ENCODE measurements around the gene RSL24D1. TPM values are rescaled to one million over a fixed set of nuclear protein-coding genes. Genes with fewer than 3 reads are reported as not detected.

Gene RSL24D1
- total RNA-seq, 2 experiments from 2014 or later, result 183 to 194 TPM

GRCh38 chr15:55202206-55202605 is 5.5 kb upstream of the RSL24D1 start:
- DNase-seq (no peak), ATAC-seq (no peak)
- H3K36me3 Mint-ChIP-seq (ENCODE audit: low read depth), result peaks cover 36% of the 10 kb centered on the region
- H3K4me3 Mint-ChIP-seq, result no peak overlapping the region
- H3K9me3 Mint-ChIP-seq, result peaks cover 7% of the 10 kb centered on the region
- intact Hi-C loops (cut with micrococcal nuclease), result no loop called here
- ChIA-PET CTCF (interaction anchor here (1.2 to 1.8 kb wide), 2 partner anchors 10 to 15 kb away, joined by 3 to 5 read pairs; no protein-coding TSS in a partner anchor), POLR2A (no interaction called here)
- H3K27me3 Mint-ChIP-seq, result no peaks in the 10 kb centered on the region
- TF ChIP-seq CTCF (IDR thresholded peaks at IDR 0.05), result no peak
- peaks cover 3% of the 10 kb centered on the region for H3K4me1 Mint-ChIP-seq (ENCODE audit: low read depth)
- peak overlapping the region; percentile 12 for H3K27ac Mint-ChIP-seq

- ChIA-PET CTCF (interaction anchor here (1.6 to 1.7 kb wide), 2 partner anchors 120 to 210 kb away, joined by 3 to 5 read pairs; partner anchors contain the start of genes CCPG1, PIERCE2, PIGB and PIGBOS1), POLR2A (interaction anchor here (1.3 kb wide), 1 partner anchor 17 kb away, joined by 3 read pairs; no protein-coding TSS in a partner anchor)
- H3K36me3 Mint-ChIP-seq (ENCODE audit: low read depth), result peaks cover 20% of the 10 kb centered on the region
- no peak for TF ChIP-seq CTCF (IDR thresholded peaks at IDR 0.05)
- peak overlapping the region; percentile 32 for H3K27ac Mint-ChIP-seq
- H3K27me3 Mint-ChIP-seq, result no peaks in the 10 kb centered on the region
- no peak for DNase-seq
- H3K9me3 Mint-ChIP-seq, result peaks cover 7% of the 10 kb centered on the region
- peaks cover 3% of the 10 kb centered on the region for H3K4me1 Mint-ChIP-seq (ENCODE audit: low read depth)
- ATAC-seq, result no peak
- H3K4me3 Mint-ChIP-seq, result peak overlapping the region; percentile 40
- intact Hi-C loops (cut with micrococcal nuclease), result loop anchor here (10.0 kb wide), 1 partner anchor 206 kb away; the partner anchor contains the start of genes CCPG1 and PIERCE2
Measured at GRCh38 chr15:55198706-55199105, 2.0 kb upstream of the RSL24D1 start.

- ATAC-seq (no peak), DNase-seq (no peak)
- peaks cover 23% of the 10 kb centered on the region for H3K36me3 Mint-ChIP-seq (ENCODE audit: low read depth)
- CTCF ChIA-PET, result interaction anchor here (1.0 to 2.1 kb wide), 9 partner anchors 16 to 242 kb away, joined by 3 to 7 read pairs (median 4); partner anchors contain the start of genes CCPG1, PIERCE2, PIGB and PIGBOS1
- H3K4me1 Mint-ChIP-seq (ENCODE audit: low read depth), result peaks cover 11% of the 10 kb centered on the region
- POLR2A ChIA-PET, result interaction anchor here (0.5 to 1.8 kb wide), 9 partner anchors 14 to 1267 kb away, joined by 3 to 7 read pairs (median 4); partner anchors contain the start of genes CCPG1, MNS1 and PIERCE2
- H3K27me3 Mint-ChIP-seq, result no peaks in the 10 kb centered on the region
- H3K27ac Mint-ChIP-seq, result no peak overlapping the region
- TF ChIP-seq CTCF (IDR thresholded peaks at IDR 0.05), result no peak
- intact Hi-C loops (cut with micrococcal nuclease), result loop anchor here (1.0 to 10.0 kb wide), 2 partner anchors 93 to 207 kb away; partner anchors contain the start of genes CCPG1 and PIERCE2
- H3K4me3 Mint-ChIP-seq, result no peak overlapping the region
- H3K9me3 Mint-ChIP-seq, result peaks cover 7% of the 10 kb centered on the region
Measured at GRCh38 chr15:55197719-55198118, 978 bp upstream of the RSL24D1 start.

- ChIA-PET CTCF (interaction anchor here (0.7 to 2.1 kb wide), 13 partner anchors 11 to 242 kb away, joined by 3 to 7 read pairs (median 4); partner anchors contain the start of genes CCPG1, PIERCE2, PIGB and PIGBOS1), POLR2A (interaction anchor here (0.5 to 1.8 kb wide), 15 partner anchors 10 to 1268 kb away, joined by 3 to 9 read pairs (median 4); partner anchors contain the start of genes CCPG1, MNS1, PIERCE2 and PIGB)
- DNase-seq (no peak), ATAC-seq (peak; percentile 1)
- H3K27ac Mint-ChIP-seq, result no peak overlapping the region
- TF ChIP-seq CTCF (IDR thresholded peaks at IDR 0.05), result no peak
- no peaks in the 10 kb centered on the region for H3K27me3 Mint-ChIP-seq
- H3K36me3 Mint-ChIP-seq (ENCODE audit: low read depth), result peaks cover 26% of the 10 kb centered on the region
- no peak overlapping the region for H3K4me3 Mint-ChIP-seq
- intact Hi-C loops (cut with micrococcal nuclease), result loop anchor here (1.0 to 10.0 kb wide), 2 partner anchors 93 to 207 kb away; partner anchors contain the start of genes CCPG1 and PIERCE2
- H3K9me3 Mint-ChIP-seq, result peaks cover 7% of the 10 kb centered on the region
- H3K4me1 Mint-ChIP-seq (ENCODE audit: low read depth), result peaks cover 14% of the 10 kb centered on the region
Measured at GRCh38 chr15:55197362-55197705, 593 bp upstream of the RSL24D1 start.

GRCh38 chr15:55195996-55196395 is 745 bp downstream of the RSL24D1 start:
- no peak for DNase-seq
- ChIA-PET CTCF (interaction anchor here (1.3 kb wide), 1 partner anchor 95 kb away, joined by 7 read pairs; no protein-coding TSS in a partner anchor), POLR2A (interaction anchor here (0.8 to 1.8 kb wide), 4 partner anchors 26 to 212 kb away, joined by 3 to 9 read pairs (median 5); partner anchors contain the start of genes CCPG1 and PIERCE2)
- H3K9me3 Mint-ChIP-seq, result peaks cover 7% of the 10 kb centered on the region
- H3K4me1 Mint-ChIP-seq (ENCODE audit: low read depth), result peaks cover 28% of the 10 kb centered on the region
- H3K27ac Mint-ChIP-seq, result no peak overlapping the region
- no peak for ATAC-seq
- H3K27me3 Mint-ChIP-seq, result no peaks in the 10 kb centered on the region
- H3K4me3 Mint-ChIP-seq, result no peak overlapping the region
- intact Hi-C loops (cut with micrococcal nuclease), result loop anchor here (10.0 kb wide), 1 partner anchor 209 kb away; the partner anchor contains the start of genes CCPG1 and PIERCE2
- TF ChIP-seq CTCF (IDR thresholded peaks at IDR 0.05), result no peak
- peaks cover 35% of the 10 kb centered on the region for H3K36me3 Mint-ChIP-seq (ENCODE audit: low read depth)

Measured in activated CD8-positive, alpha-beta T cell treated with anti-CD3 and anti-CD28 coated beads for 36 hours (primary cell).